Measurements from ENCODE around the gene ITPK1. TPM values are rescaled to one million over a fixed set of nuclear protein-coding genes. Genes with fewer than 3 reads are reported as not detected.

ITPK1 gene
- total RNA-seq, 4 donors from 2014 or later, result 19.7 to 97.7 (median 26.5) TPM

DNA sequence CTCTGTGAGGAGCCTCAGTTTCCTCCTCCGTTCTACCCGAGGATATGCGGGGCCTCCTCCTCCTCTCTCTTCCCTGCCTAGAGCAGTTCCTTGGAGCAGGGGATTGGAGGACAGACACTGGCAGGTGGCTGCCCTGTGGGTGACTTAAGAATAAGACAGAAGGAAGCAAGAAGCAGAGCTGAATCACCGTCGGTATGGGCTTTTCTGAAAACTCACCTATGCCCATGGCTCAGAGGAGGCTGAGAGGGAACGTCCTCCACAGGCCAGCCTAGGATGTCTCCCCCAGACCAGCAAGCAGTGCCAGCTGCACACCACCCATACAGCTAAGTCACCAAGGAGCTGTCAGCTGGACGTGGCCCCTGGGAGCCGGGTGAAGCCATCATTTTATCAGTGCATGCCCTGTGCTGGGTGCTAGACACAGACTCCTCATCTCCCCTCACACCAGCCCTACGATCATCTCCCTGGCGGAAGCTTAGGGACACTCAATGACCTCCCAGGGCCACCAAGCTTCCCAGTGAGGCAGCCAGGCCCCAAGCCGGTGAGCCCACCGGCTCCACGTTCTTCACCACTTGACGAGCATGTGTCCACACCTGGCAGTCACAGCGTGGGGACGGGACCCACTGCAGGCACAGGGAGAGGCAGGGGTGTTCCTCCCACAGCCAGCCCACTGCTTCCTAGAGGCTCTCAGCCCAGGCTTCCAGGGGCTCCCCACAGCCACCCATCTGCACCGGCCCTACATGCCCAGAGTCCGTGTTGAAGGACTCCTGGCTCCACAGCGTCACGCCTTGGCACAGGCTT lies 21.4 kb downstream of the ITPK1 start:
- intact Hi-C loops (cut with DNase I; ENCODE audit: low total_unique reads), result no loop called here
- H3K4me3 ChIP-seq, result no peak overlapping the region
- H3K27me3 ChIP-seq, result no peaks in the 10 kb centered on the region
- no peaks in the 10 kb centered on the region for H3K9me3 ChIP-seq
- TF ChIP-seq, protein P1, sequence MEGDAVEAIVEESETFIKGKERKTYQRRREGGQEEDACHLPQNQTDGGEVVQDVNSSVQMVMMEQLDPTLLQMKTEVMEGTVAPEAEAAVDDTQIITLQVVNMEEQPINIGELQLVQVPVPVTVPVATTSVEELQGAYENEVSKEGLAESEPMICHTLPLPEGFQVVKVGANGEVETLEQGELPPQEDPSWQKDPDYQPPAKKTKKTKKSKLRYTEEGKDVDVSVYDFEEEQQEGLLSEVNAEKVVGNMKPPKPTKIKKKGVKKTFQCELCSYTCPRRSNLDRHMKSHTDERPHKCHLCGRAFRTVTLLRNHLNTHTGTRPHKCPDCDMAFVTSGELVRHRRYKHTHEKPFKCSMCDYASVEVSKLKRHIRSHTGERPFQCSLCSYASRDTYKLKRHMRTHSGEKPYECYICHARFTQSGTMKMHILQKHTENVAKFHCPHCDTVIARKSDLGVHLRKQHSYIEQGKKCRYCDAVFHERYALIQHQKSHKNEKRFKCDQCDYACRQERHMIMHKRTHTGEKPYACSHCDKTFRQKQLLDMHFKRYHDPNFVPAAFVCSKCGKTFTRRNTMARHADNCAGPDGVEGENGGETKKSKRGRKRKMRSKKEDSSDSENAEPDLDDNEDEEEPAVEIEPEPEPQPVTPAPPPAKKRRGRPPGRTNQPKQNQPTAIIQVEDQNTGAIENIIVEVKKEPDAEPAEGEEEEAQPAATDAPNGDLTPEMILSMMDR (IDR thresholded peaks at IDR 0.05), result no peak
- no peak for TF ChIP-seq POLR2A (IDR thresholded peaks at IDR 0.05)
- H3K27ac ChIP-seq, result no peak overlapping the region
- H3K36me3 ChIP-seq, result no peaks in the 10 kb centered on the region
- peaks cover 0 to 25% of the 10 kb centered on the region in 2 donors for H3K4me1 ChIP-seq
- DNase-seq, result no peak

DNA sequence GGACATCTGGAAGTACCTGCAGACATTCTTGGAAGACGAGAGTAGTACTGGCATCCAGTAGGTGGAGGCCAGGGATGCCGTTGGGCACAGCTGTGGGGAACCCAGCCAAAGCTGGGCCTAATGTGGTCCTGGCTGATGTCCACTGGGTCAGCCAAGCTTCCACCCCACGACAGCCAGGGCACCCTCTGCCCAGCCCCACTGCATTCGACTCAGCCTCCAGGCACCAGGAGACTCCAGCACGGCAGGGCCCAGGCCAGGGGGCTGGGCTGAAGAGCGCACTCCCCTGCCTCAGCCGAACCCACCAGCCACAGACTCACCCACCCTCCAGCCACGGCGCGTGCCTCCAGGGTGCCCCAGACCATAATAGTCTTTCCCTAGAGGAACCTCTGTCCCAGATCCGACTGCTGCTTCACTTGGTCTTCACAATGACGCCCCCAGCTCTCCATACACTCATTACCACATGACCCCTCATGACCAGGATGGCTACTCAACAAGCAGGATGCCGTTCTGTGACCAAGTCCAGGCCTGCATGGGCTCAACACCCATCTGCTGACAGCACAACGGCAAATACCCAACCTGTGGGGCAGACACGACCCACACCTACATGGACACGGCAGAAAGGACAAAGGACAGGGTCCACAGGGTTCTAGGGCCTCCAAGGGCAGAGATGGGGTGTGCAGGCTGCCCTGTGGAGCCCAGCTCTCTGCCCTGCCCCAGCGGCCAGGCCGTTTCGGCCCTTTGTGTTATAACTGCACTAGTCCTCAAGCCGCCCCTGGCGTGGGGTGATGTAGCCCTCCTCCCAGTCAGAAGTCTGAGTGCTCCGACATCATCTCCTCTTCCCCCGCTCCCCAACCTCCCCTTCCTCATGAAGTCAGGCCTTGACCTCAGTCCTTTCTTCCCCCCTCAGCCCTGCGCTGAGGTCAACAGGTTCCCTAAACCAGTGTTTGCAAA lies 22.8 kb downstream of the ITPK1 start:
- TF ChIP-seq POLR2A (IDR thresholded peaks at IDR 0.05), result no peak
- TF ChIP-seq, protein P1 (IDR thresholded peaks at IDR 0.05), result no peak
- H3K27ac ChIP-seq, result peak overlapping the region; percentile 49 to 65
- H3K4me3 ChIP-seq, result no peak overlapping the region
- DNase-seq, result no peak
- H3K27me3 ChIP-seq, result no peaks in the 10 kb centered on the region
- H3K9me3 ChIP-seq, result no peaks in the 10 kb centered on the region
- intact Hi-C loops (cut with DNase I; ENCODE audit: low total_unique reads), result no loop called here
- H3K4me1 ChIP-seq, result peaks cover 0 to 25% of the 10 kb centered on the region in 2 donors
- H3K36me3 ChIP-seq, result no peaks in the 10 kb centered on the region

DNA sequence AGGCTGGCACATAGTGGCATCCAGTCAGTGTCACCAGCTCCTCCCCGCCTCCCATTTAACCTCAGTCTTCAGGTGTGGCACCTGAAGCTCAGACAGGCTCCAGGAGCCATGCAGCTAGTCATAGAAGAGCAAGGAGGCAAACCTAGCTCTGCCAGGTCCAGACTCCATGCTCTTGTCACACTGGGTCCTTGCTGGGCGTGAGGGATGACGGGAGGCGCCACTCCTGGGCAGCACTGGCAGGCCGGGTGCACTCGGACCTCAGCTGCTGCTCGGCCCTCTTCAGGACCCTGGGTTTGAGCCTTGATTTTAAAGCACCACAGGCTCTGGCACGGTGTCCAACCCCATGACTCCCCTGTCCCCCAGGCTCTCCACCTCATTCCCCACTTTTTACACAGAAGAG lies 24.1 kb downstream of the ITPK1 start:
- TF ChIP-seq, protein P1 (IDR thresholded peaks at IDR 0.05), result no peak
- TF ChIP-seq POLR2A (IDR thresholded peaks at IDR 0.05), result no peak
- no peak for DNase-seq
- Histone ChIP-seq H3K36me3 (no peaks in the 10 kb centered on the region), H3K9me3 (no peaks in the 10 kb centered on the region), H3K27me3 (no peaks in the 10 kb centered on the region), H3K27ac (peak overlapping the region; percentile 49 to 65), H3K4me3 (no peak overlapping the region), H3K4me1 (peaks cover 4 to 25% of the 10 kb centered on the region in 2 donors)
- intact Hi-C loops (cut with DNase I; ENCODE audit: low total_unique reads), result no loop called here

DNA sequence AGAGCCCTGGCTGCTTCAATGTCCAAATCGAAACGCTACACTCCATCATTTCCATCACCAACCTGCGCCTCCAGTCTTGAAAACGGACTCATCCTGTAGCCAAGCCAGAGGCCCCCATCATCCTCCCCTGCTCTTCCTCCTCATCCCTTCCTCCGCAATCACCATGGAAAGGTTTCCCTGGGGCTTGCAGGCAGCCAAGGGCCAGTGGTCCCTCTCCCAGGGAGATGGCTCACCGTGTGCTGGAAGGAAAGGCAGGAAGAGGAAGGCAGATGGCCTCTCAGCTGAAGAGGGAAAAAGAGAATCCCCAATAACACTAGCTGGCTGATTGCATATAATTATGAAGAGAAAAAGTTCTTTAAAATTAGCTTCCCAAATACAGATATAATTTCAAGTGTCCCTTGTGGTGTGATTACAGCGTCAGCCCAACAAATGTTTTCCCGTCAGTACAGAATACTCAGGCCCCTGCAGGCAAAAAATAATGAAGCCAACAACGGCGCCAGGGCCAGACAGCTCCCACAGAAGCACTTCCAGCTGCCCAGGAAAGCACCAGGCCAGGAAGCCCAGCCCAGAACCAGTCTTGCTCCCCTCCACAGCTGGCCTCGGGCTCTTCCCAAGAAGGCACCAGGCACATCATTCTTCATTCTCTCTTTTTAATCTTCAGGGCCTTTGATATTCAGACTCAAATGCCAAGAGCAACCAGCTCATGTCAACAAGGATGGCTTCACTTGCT lies 24.7 kb downstream of the ITPK1 start:
- Histone ChIP-seq H3K9me3 (no peaks in the 10 kb centered on the region), H3K27me3 (no peaks in the 10 kb centered on the region), H3K27ac (peak overlapping the region; percentile 49 to 65), H3K36me3 (no peaks in the 10 kb centered on the region), H3K4me3 (no peak overlapping the region), H3K4me1 (peaks cover 7 to 25% of the 10 kb centered on the region in 2 donors)
- no peak for TF ChIP-seq POLR2A (IDR thresholded peaks at IDR 0.05)
- TF ChIP-seq, protein P1 (IDR thresholded peaks at IDR 0.05), result no peak
- intact Hi-C loops (cut with DNase I; ENCODE audit: low total_unique reads), result no loop called here
- peak in 1 of 2 donors; percentile 52 for DNase-seq
